Endothelial cell of umbilical vein (primary cell): ENCODE data around the gene LOXHD1. TPM values are rescaled to one million over a fixed set of nuclear protein-coding genes. Genes with fewer than 3 reads are reported as not detected.

ENCODE experiments used
- BruUV-seq: library from RNA; stranded (reverse); fragments of 400-500 nt; replicated peaks from 2 replicates; lab custom pipeline; 2021; lab: Mats Ljungman, UMichigan
- CTCF ChIA-PET: fragments of 300-600, 350-600 bp; sonication (Branson Sonifier 250); formaldehyde crosslinking; loops from one replicate; lab custom pipeline; 2021; ENCODE audit warnings: antibody characterized with exemption, inconsistent platforms; lab: Charles Lee
- POLR2A ChIA-PET: fragments of 300-600, 350-600 bp; sonication (Branson Sonifier 250); formaldehyde crosslinking; loops from one replicate; lab custom pipeline; 2021; ENCODE audit warnings: antibody characterized with exemption, inconsistent platforms; lab: Charles Lee
- DNase-seq: peaks from one replicate; pipeline ENCODE4 v3.0.0-alpha.2; 2011; ENCODE audit warnings: low read depth, low spot score
- FAIRE-seq: peaks from 2 replicates; lab custom pipeline; 2011; peaks lifted over from hg19 to GRCh38; lab: Jason Lieb, UNC
- H2AFZ ChIP-seq: 2 replicates; pipeline ENCODE4 v1.6.0; 2012; ENCODE audit warnings: low read depth, low read length, control low read depth, inconsistent platforms
- H3K27ac ChIP-seq: 2 replicates; pipeline ENCODE4 v1.5.1; 2011; ENCODE audit warnings: low read depth, mild to moderate bottlenecking, control low read depth, low read length, moderate library complexity; ENCODE audit not compliant: insufficient read depth
- H3K27me3 ChIP-seq, 2 experiments: 2 replicates each; pipeline versions ENCODE4 v1.6.0 to v1.6.1; 2011; ENCODE audit warnings: low read length in 2 of 2, mixed read lengths in 1 of 2; ENCODE audit not compliant: control insufficient read depth in 2 of 2, insufficient read depth in 2 of 2
- H3K36me3 ChIP-seq, 2 experiments: 2 replicates in 1 of 2; 3 replicates in 1 of 2; pipeline ENCODE4 v1.5.1; 2011; ENCODE audit warnings: low read length in 2 of 2, mild to moderate bottlenecking in 1 of 2, moderate library complexity in 1 of 2; ENCODE audit not compliant: control insufficient read depth in 2 of 2, insufficient read depth in 2 of 2; ENCODE audit errors: extremely low read depth in 1 of 2
- H3K4me1 ChIP-seq: 3 replicates; pipeline ENCODE4 v1.5.1; 2011; ENCODE audit warnings: mild to moderate bottlenecking, low read length; ENCODE audit not compliant: control insufficient read depth, insufficient read depth; ENCODE audit errors: extremely low read depth
- H3K4me2 ChIP-seq: 2 replicates; pipeline ENCODE4 v1.6.1; 2011; ENCODE audit warnings: low read length, control low read depth, mixed read lengths; ENCODE audit not compliant: insufficient read depth
- H3K4me3 ChIP-seq, 3 experiments: fragments of 200-600 bp in 1 of 3; sonication (generic), shearing (Covaris generic) in 1 of 3; replicated peaks in 1 of 3; 2 replicates each; pipeline ENCODE4 v1.5.1; 2011 to 2016; ENCODE audit warnings: control low read depth in 3 of 3, low read length in 3 of 3, mild to moderate bottlenecking in 2 of 3, inconsistent platforms in 1 of 3, low read depth in 1 of 3, moderate library complexity in 1 of 3; ENCODE audit not compliant: insufficient read depth in 1 of 3
- H3K79me2 ChIP-seq: 2 replicates; pipeline ENCODE4 v1.6.0; 2012; ENCODE audit warnings: low read length, inconsistent platforms; ENCODE audit not compliant: control insufficient read depth, insufficient read depth
- H3K9ac ChIP-seq: replicated peaks from 2 replicates; pipeline ENCODE3; 2011; ENCODE audit warnings: low read length, control low read depth; ENCODE audit not compliant: insufficient read depth; ENCODE audit errors: extremely low read depth
- H3K9me1 ChIP-seq: replicated peaks from 3 replicates; pipeline ENCODE4 v1.6.0; 2011; ENCODE audit warnings: mild to moderate bottlenecking, low read length; ENCODE audit not compliant: control insufficient read depth, insufficient read depth; ENCODE audit errors: extremely low read depth
- H3K9me3 ChIP-seq: replicated peaks from 2 replicates; pipeline ENCODE4 v1.5.1; 2012; ENCODE audit warnings: low read length, inconsistent platforms; ENCODE audit not compliant: control insufficient read depth, insufficient read depth
- H4K20me1 ChIP-seq: replicated peaks from 2 replicates; pipeline ENCODE3; 2011; ENCODE audit warnings: mild to moderate bottlenecking, low read length; ENCODE audit not compliant: control insufficient read depth, insufficient read depth; ENCODE audit errors: extremely low read depth
- GATA2 ChIP-seq: IDR thresholded peaks from 2 replicates; pipeline ENCODE4 v1.7.0; 2011; ENCODE audit warnings: low read depth, mild to moderate bottlenecking, moderate library complexity, mixed read lengths, low read length; ENCODE audit not compliant: insufficient read length, insufficient read depth
- MAX ChIP-seq: IDR thresholded peaks from 2 replicates; pipeline ENCODE4 v1.6.1; 2011; ENCODE audit not compliant: insufficient read depth, insufficient read length
- MYC ChIP-seq: IDR thresholded peaks from one replicate; pipeline ENCODE4 v1.6.1; 2011; ENCODE audit warnings: mild to moderate bottlenecking, low read depth, low read length
- POLR2AphosphoS5 ChIP-seq: IDR thresholded peaks from 2 replicates; pipeline ENCODE4 v1.6.1; 2012; ENCODE audit warnings: low read depth, mild to moderate bottlenecking, control low read depth, low read length, moderate library complexity; ENCODE audit not compliant: insufficient read depth
- dilution Hi-C: fragments of 300-500 bp; cut with MboI; formaldehyde crosslinking; loops from one replicate; pipeline ENCODE4 v1.15.0; 2019; ENCODE audit warnings: low sequenced_read_pairs; ENCODE audit not compliant: extremely low pct_ligation_motif_present
- intact Hi-C: fragments of 100-400 bp; cut with micrococcal nuclease; formaldehyde crosslinking; loops from one replicate; pipeline ENCODE4 v1.10.0; 2022
- polyA plus RNA-seq, 4 experiments: library from polyadenylated mRNA; depleted of rRNA in 3 of 4; stranded (reverse) in 3 of 4; unstranded in 1 of 4; fragments of >200 nt; gene quantifications; 2 replicates each; pipeline versions ENCODE4 v1.2.1 to v1.2.3, GENCODE V29; 2011 to 2012; ENCODE audit warnings: missing spikeins in 1 of 4
- total RNA-seq: library from RNA; stranded (reverse); gene quantifications from 2 replicates; pipeline ENCODE4 v1.2.3, GENCODE V29; 2021

The LOXHD1 gene
- total and polyA plus RNA-seq, 2 donors (not counting 3 experiments of a cell fraction or from before 2014, with no cell fraction given) = not detected

- intact Hi-C loops (no loop called here), dilution Hi-C loops (no loop called here)
- CTCF ChIA-PET = interaction anchor here (1.2 kb wide), 1 partner anchor 305 kb away, joined by 3 read pairs; a partner anchor contains a TSS
- Histone ChIP-seq H3K9me3 (no peaks in the 10 kb centered on the region), H3K9me1 (no peaks in the 10 kb centered on the region), H3K4me3 (no peak overlapping the region), H3K4me1 (no peaks in the 10 kb centered on the region), H3K36me3 (no peaks in the 10 kb centered on the region), H4K20me1 (no peaks in the 10 kb centered on the region), H3K27ac (no peak overlapping the region), H2AFZ (no peak overlapping the region), H3K4me2 (no peak overlapping the region), H3K79me2 (no peaks in the 10 kb centered on the region), H3K27me3 (no peaks in the 10 kb centered on the region), H3K9ac (no peak overlapping the region)
- FAIRE-seq (no peak), DNase-seq (no peak)
- TF ChIP-seq GATA2 (no peak), MAX (no peak), MYC (no peak)
- POLR2A ChIA-PET = no interaction called here
- no TSS peak for BruUV-seq
Observed at GRCh38 chr18:46478796-46479195, 178.2 kb downstream of the LOXHD1 start.

- FAIRE-seq (no peak), DNase-seq (no peak)
- Histone ChIP-seq H3K9me3 (no peaks in the 10 kb centered on the region), H3K36me3 (no peaks in the 10 kb centered on the region), H3K9ac (no peak overlapping the region), H3K79me2 (no peaks in the 10 kb centered on the region), H3K4me3 (no peak overlapping the region), H4K20me1 (no peaks in the 10 kb centered on the region), H2AFZ (no peak overlapping the region), H3K4me2 (no peak overlapping the region), H3K27me3 (no peaks in the 10 kb centered on the region), H3K27ac (no peak overlapping the region), H3K9me1 (no peaks in the 10 kb centered on the region), H3K4me1 (no peaks in the 10 kb centered on the region)
- ChIA-PET POLR2A (no interaction called here), CTCF (no interaction called here)
- dilution Hi-C loops (no loop called here), intact Hi-C loops (no loop called here)
- TF ChIP-seq POLR2AphosphoS5 = no peak
- no TSS peak for BruUV-seq
Observed at GRCh38 chr18:46477425-46478011, 179.5 kb downstream of the LOXHD1 start.
